HUES6 (cell line): Measurements from ENCODE around the gene ASPDH.

Source experiments
- H3K27ac ChIP-seq: 2 replicates; pipeline ENCODE4 v1.7.0; 2013; ENCODE audit warnings: low read depth, mild to moderate bottlenecking, low read length, inconsistent platforms
- H3K27me3 ChIP-seq: 2 replicates; pipeline ENCODE4 v1.6.1; 2013; ENCODE audit warnings: low read length; ENCODE audit not compliant: control insufficient read depth, insufficient read depth
- H3K36me3 ChIP-seq: 2 replicates; pipeline ENCODE4 v1.6.1; 2013; ENCODE audit warnings: low read length; ENCODE audit not compliant: control insufficient read depth, insufficient read depth
- H3K4me1 ChIP-seq: 2 replicates; pipeline ENCODE4 v1.6.1; 2013; ENCODE audit warnings: low read length; ENCODE audit not compliant: control insufficient read depth, insufficient read depth
- H3K4me3 ChIP-seq: 2 replicates; pipeline ENCODE4 v1.5.1; 2013; ENCODE audit warnings: low read depth, low read length
- H3K9ac ChIP-seq: one replicate; pipeline ENCODE4 v1.6.1; 2013; ENCODE audit warnings: mild to moderate bottlenecking, low read length
- H3K9me3 ChIP-seq: 2 replicates; pipeline ENCODE4 v1.6.1; 2013; ENCODE audit warnings: low read depth, low read length; ENCODE audit not compliant: control insufficient read depth, insufficient read depth

Gene ASPDH

DNA sequence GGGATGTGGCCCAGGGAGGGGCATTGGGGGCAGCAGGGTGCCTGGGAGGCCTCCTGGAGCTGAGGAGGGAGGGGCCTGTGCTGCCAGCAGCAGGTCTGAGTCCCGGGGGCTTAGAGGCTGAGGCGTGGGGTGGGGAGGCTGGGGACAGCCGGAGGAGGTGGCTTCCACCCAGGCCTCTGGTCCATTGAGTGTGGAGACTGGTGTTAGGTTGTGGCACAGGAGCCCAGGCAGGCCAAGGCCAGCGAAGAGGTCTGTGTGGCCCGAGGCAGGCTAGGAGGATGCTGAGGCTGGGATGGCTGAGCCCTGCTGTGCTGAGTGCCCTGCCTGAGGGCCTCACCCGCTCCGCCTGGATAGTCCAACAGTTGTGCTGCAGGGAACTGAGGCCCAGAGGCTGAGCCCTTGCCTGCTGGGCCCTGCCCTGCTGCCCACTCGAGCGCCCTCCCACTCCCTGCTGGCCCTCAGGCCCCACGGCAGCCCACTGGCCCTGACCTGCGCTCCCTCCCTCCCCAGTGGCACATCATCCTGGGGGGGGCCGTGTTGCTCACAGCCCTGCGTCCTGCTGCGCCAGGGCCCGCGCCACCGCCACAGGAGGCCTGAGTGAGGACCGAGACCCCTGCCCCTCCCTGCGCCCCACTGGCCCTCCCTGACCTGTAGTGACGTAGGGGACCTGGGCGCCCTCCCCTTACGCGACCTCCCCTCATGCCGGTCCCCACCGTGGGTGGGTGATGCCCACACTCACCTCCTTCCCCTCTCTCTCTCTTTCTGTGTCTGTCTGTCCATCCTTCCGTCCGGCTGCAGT lies 32.2 kb downstream of the ASPDH start:
- Histone ChIP-seq H3K4me1 (0 out of 2 replicates have a peak, but pooled peaks cover 4% of the 10 kb centered on the region), H3K27ac (no peak overlapping the region), H3K9ac (no peak overlapping the region), H3K27me3 (no peaks in the 10 kb centered on the region), H3K36me3 (peaks cover 65% of the 10 kb centered on the region), H3K4me3 (no peak overlapping the region), H3K9me3 (peaks cover 25% of the 10 kb centered on the region)

DNA sequence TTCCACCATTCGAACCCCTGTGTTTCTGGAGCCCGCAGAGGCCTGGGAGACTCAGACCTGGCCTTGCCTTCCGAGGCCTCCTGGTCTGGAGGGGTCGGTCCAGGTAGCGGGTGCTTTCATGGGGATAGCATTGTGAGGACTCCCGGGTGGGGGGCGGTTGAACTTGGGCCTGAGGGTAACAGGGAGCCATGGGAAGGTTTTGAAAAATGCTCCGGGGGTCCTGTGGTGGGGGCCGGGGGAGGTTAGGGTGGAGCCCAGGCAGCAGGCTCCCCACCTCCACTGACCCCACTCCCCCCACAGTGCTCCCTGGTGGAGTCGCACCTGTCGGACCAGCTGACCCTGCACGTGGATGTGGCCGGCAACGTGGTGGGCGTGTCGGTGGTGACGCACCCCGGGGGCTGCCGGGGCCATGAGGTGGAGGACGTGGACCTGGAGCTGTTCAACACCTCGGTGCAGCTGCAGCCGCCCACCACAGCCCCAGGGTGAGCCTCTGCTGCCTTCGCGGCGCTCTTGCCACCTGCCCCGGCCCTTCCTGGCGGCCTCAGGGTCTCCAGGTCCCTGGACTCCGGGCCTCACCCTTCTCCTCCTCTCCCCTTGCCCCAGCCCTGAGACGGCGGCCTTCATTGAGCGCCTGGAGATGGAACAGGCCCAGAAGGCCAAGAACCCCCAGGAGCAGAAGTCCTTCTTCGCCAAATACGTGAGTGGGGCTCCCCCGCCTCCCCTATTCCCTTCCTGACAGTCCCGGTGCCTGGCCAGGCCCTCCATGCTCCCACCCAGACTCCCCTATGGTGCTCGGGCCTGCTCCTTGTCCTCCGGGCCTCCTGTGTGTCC lies 33.2 kb downstream of the ASPDH start:
- Histone ChIP-seq H3K9me3 (peaks cover 15% of the 10 kb centered on the region), H3K4me1 (0 out of 2 replicates have a peak, but pooled peaks cover 4% of the 10 kb centered on the region), H3K27me3 (no peaks in the 10 kb centered on the region), H3K36me3 (peaks cover 61% of the 10 kb centered on the region), H3K27ac (no peak overlapping the region), H3K4me3 (no peak overlapping the region), H3K9ac (no peak overlapping the region)

DNA sequence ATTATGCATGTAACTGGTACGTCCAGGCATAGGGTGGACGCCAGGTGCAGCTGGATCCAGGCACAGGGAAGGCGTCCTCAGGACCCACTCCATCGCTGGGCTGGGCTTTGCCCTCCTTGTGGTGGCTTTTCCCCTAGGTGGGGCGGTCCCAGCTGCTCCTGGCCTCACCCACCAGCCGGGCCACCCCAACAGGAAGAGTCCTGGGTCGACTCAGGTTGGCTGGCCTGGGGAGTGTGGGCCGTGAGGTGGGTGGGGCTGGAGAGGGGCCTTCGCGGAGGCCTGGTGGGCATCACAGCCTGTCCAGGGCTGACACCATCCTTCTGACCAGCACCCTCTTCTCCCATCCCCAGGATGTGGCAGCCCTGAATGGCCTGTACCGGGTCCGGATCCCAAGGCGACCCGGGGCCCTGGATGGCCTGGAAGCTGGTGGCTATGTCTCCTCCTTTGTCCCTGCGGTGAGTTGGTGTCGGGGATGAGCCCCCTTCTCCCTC lies 33.9 kb downstream of the ASPDH start:
- H3K4me3 ChIP-seq, result no peak overlapping the region
- H3K4me1 ChIP-seq, result 0 out of 2 replicates have a peak, but pooled peaks cover 4% of the 10 kb centered on the region
- H3K9me3 ChIP-seq, result peaks cover 8% of the 10 kb centered on the region
- no peak overlapping the region for H3K9ac ChIP-seq
- H3K36me3 ChIP-seq, result peaks cover 55% of the 10 kb centered on the region
- H3K27ac ChIP-seq, result no peak overlapping the region
- no peaks in the 10 kb centered on the region for H3K27me3 ChIP-seq

- Histone ChIP-seq H3K9me3 (peaks cover 4% of the 10 kb centered on the region), H3K9ac (no peak overlapping the region), H3K36me3 (peaks cover 55% of the 10 kb centered on the region), H3K27ac (no peak overlapping the region), H3K27me3 (no peaks in the 10 kb centered on the region), H3K4me3 (no peak overlapping the region), H3K4me1 (0 out of 2 replicates have a peak, but pooled peaks cover 4% of the 10 kb centered on the region)
These were observed 34.6 kb downstream of the ASPDH start for GRCh38 chr19:50478901-50479715.

GRCh38 chr19:50477751-50478515 lies 35.8 kb downstream of the ASPDH start:
- no peak overlapping the region for H3K27ac ChIP-seq
- peaks cover 4% of the 10 kb centered on the region for H3K9me3 ChIP-seq
- peak overlapping the region; percentile 5 for H3K9ac ChIP-seq
- peaks cover 48% of the 10 kb centered on the region for H3K36me3 ChIP-seq
- peak overlapping the region; percentile 84 for H3K4me3 ChIP-seq
- H3K4me1 ChIP-seq, result 0 out of 2 replicates have a peak, but pooled peaks cover 4% of the 10 kb centered on the region
- H3K27me3 ChIP-seq, result no peaks in the 10 kb centered on the region

- Histone ChIP-seq H3K9me3 (peaks cover 4% of the 10 kb centered on the region), H3K4me3 (peak overlapping the region; percentile 84), H3K36me3 (peaks cover 41% of the 10 kb centered on the region), H3K4me1 (0 out of 2 replicates have a peak, but pooled peaks cover 4% of the 10 kb centered on the region), H3K27me3 (no peaks in the 10 kb centered on the region), H3K27ac (peak overlapping the region; percentile 87), H3K9ac (peak overlapping the region; percentile 86)
These were observed 36.8 kb downstream of the ASPDH start for GRCh38 chr19:50476907-50477238.

DNA sequence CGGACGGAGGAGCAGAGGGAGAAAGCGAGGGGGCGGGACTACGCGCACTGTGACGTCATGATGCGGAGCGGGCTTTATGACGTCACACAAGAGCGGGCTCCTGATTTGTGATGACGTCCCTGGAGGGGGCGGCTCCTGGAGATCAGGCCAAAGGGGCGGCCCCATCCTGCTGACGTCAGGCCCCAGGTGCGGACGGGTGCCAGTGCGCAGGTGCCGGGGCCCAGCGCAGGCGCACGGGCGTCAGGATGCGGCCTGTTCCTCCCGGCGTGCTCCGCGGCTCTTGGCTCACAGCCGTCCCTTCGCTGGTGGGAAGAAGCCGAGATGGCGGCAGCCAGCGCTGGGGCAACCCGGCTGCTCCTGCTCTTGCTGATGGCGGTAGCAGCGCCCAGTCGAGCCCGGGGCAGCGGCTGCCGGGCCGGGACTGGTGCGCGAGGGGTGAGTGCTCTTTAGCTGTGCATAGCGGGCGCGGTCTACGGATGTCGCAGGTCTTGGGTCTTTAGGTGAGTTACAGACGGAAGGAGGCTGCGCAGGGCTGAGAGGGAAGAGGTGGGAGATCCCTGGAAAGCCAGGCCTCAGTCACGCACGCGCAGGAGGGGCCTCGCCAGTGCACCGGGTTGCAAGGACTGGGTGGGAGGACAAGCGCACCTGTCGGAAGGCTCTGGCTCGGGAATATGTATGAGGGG lies 37.3 kb downstream of the ASPDH start, which contains the start of the genes EMC10 and GARIN5A:
Gene EMC10 (plus strand): TSS at position 284 of the 683 bp plus-strand sequence. CDS start 38 bp downstream, at position 322.
Gene GARIN5A (minus strand): TSS at position 625 of the 683 bp plus-strand sequence. CDS start 460 bp downstream, at position 165.
- H3K27me3 ChIP-seq, result no peaks in the 10 kb centered on the region
- H3K36me3 ChIP-seq, result peaks cover 36% of the 10 kb centered on the region
- 0 out of 2 replicates have a peak, but pooled peaks cover 4% of the 10 kb centered on the region for H3K4me1 ChIP-seq
- peaks cover 4% of the 10 kb centered on the region for H3K9me3 ChIP-seq
- peak within 1 kb of the TSS; percentile 84 for H3K4me3 ChIP-seq
- H3K9ac ChIP-seq, result peak within 1 kb of the TSS; percentile 86
- H3K27ac ChIP-seq, result peak within 1 kb of the TSS; percentile 87

- peaks cover 30% of the 10 kb centered on the region for H3K36me3 ChIP-seq
- peaks cover 4% of the 10 kb centered on the region for H3K9me3 ChIP-seq
- no peak overlapping the region for H3K27ac ChIP-seq
- peak overlapping the region; percentile 84 for H3K4me3 ChIP-seq
- 0 out of 2 replicates have a peak, but pooled peaks cover 4% of the 10 kb centered on the region for H3K4me1 ChIP-seq
- H3K9ac ChIP-seq, result no peak overlapping the region
- H3K27me3 ChIP-seq, result no peaks in the 10 kb centered on the region
These were observed 37.9 kb downstream of the ASPDH start for GRCh38 chr19:50475736-50476223.

GRCh38 chr19:50475101-50475568 lies 38.6 kb downstream of the ASPDH start:
- Histone ChIP-seq H3K4me1 (0 out of 2 replicates have a peak, but pooled peaks cover 4% of the 10 kb centered on the region), H3K27ac (no peak overlapping the region), H3K9ac (no peak overlapping the region)

More at GRCh38 chr19:50475101-50475568, 38.6 kb downstream of the ASPDH start:
- Histone ChIP-seq H3K9me3 (peaks cover 4% of the 10 kb centered on the region), H3K27me3 (no peaks in the 10 kb centered on the region), H3K4me3 (no peak overlapping the region), H3K36me3 (peaks cover 23% of the 10 kb centered on the region)
